ENCODE measurements around the gene ZRANB3.
"Not testable (repeated sequence)": the region's sequence is repeated elsewhere in the genome, so short reads cannot be mapped to it uniquely, and the experiment has no call there.

The ZRANB3 gene

DNA sequence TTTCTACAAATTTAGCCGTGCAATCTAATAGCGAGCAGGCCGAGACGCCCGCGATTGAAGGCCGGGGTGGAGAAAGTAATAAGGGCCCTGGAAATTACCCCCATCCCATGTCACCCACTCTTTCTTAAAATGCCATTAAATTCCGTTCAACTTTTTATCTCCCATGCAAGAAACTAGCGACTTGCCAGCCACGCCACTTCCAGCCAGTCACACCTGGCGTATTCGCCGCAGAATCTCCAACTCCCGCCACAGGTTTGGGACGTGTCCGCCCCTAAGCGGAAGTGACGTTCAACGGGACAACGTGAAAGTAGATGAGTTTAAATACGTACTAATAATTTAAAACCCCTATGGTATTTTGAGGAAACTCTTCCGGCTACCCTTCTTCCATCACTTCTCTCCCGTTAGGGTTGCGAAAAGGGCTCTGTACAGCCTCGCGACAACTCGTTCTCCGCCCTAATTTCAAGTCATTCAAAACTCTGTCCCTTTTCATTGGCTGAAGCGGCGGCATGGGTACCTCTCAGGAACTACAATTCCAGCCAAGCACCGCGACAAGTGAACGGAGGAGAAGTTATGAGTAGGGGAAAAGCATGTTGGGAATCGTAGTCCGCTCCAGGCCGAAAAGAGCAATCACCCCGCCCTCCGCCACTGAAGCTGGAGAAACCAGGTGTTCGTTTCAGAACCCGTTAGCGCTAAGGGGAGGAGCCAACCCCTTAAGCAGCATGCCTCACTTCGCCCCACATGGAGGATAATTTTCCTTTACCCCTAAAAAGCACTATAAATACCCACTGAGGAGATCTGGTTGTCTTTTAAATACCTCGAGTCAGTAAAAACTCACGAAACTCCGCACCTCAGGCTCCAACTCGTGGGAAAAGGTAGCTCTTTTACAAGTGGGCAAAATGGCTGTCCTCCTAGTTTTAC lies at the start of gene ZRANB3:
ZRANB3 (minus strand) TSS at position 906 of the 918 bp plus-strand sequence.
- peak; percentile 97 for DNase-seq

DNA sequence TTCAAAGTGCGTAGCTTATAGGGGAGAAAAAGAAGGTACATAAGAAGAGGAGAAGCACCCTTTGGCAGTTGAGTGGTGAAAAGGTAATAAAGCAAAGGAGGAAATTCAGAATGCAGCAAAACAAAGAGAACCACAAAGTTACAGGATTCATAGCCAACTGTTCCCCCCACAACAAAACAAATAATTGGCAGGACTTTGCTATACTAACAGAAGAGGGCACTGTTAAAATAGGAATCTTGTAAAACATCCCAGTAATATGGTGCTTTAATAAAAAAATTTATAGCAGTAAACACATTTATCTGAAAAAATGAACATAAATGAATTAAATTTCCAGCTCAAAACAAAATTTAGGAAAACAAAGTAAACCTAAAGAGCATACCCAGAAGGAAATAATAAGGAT lies 42.6 kb upstream of the ZRANB3 start:
- no peak for DNase-seq

DNA sequence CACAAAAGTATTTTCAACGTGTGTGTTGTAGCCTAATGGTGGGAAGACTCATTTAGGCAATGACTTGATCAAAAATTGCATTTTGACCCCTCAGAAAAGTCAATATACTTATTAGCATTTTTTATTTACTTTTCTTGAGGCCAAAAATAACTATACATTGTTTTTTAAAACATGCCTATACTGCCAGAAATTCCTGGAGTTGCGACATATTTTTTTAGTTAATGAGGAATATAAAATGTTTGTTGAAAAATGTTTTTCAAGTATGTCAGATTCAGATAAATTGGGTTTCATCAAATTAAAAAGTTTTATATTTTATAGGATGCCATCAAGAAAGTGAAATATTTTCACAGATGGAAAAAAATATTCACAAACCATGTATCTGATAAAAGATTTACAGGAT lies 39.9 kb upstream of the ZRANB3 start:
- no peak for DNase-seq

GRCh38 chr2:135563793-135564192 lies 32.8 kb upstream of the ZRANB3 start:
- DNase-seq: no peak

GRCh38 chr2:135561925-135562324 lies 30.9 kb upstream of the ZRANB3 start:
- DNase-seq: no peak

DNA sequence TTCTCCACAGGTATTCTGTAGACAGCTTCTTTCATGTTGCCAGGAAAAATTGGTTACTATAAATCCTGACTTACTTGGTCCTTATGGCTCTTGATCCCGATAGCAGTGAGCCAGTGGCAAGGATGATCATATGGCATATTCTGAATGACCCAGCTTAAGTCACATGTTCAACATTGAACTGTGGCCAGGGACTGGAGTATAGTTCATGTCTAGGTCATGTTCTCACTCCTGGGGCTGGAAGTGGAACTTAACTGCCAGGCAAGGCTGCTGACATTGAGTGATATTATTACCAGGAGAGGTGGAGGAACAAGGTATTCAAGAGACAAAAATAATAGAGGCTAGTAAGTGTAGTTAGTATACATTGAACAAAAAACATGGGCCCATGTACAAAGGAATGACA lies 26.5 kb upstream of the ZRANB3 start:
- DNase-seq: no peak

DNA sequence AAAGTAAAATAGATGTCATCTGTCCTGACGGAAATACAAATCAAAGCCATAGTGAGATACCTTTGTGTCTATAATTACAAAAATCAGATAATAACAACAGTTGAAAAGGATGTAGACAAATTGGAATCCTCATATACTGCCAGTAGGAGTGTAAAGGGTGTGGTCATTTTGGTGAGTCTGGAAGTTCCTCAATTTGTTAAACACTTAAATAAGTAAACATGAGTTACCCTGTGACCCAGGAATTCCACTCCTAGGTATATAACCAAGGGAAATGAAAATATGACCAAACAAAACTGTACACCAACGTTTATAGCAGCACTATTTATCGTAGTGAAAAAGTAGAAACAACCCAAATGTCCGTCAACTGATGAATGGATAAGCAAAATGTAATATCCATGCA lies 24.3 kb upstream of the ZRANB3 start:
- DNase-seq: no peak

GRCh38 chr2:135552887-135553286 lies 21.9 kb upstream of the ZRANB3 start:
- no peak for DNase-seq

GRCh38 chr2:135551356-135551755 lies 20.3 kb upstream of the ZRANB3 start:
- no peak for DNase-seq

DNA sequence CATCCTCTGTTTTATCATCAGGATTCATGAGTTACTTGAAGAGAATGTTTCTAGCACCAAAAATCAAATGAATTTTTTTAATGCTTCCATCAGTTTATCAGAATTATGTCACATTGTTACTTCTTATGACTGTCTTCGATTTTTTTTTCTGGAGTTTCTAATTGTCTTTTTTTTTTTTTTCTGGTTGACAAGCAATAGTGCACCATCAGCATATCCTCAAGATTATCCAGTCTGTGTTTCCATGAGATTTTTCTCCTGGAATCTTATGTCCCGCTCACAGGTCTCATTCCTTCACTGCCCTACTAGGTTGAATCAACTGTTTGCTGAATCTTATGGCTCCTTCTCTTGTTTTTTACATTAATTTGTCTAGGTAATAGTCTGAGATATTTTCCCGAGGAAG lies 16.3 kb upstream of the ZRANB3 start:
- DNase-seq: no peak

DNA sequence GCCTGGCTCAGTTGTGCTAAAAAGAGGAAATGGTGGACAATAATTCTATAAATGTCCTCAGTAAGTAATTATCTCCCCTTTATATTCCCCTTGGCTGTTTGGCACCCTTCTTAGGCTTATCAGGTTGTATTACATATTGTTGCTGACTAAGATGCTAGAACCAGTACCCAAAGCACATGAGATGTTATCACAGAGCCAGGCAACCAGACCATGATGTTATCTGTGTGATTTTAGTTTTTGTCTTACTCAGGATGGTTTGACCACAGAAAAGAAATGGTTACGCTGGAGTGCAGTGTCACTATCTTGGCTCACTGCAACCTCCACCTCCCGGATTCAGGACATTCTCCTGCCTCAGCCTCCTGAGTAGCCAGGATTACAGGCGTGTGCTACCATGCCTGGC lies 15.4 kb upstream of the ZRANB3 start:
- no peak for DNase-seq

DNA sequence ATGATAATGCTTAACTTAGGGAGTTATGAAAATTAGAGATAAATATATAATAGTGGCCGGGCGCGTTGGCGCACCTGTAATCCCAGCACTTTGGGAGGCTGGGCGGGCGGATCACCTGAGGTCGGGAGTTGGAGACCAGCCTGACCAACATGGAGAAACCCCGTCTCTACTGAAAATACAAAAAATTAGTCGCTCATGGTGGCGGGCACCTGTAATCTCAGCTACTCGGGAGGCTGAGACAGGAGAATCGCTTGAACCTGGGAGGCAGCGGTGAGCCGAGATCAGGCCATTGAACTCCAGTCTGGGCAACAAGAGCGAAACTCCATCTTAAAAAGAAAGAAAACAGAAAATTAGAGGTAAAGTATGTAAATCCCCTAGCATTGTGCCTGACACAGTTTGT lies 2.5 kb upstream of the ZRANB3 start:
- DNase-seq: not testable (repeated sequence)

- no peak for DNase-seq
Observed at GRCh38 chr2:135532581-135532980, 1.6 kb upstream of the ZRANB3 start.

DNA sequence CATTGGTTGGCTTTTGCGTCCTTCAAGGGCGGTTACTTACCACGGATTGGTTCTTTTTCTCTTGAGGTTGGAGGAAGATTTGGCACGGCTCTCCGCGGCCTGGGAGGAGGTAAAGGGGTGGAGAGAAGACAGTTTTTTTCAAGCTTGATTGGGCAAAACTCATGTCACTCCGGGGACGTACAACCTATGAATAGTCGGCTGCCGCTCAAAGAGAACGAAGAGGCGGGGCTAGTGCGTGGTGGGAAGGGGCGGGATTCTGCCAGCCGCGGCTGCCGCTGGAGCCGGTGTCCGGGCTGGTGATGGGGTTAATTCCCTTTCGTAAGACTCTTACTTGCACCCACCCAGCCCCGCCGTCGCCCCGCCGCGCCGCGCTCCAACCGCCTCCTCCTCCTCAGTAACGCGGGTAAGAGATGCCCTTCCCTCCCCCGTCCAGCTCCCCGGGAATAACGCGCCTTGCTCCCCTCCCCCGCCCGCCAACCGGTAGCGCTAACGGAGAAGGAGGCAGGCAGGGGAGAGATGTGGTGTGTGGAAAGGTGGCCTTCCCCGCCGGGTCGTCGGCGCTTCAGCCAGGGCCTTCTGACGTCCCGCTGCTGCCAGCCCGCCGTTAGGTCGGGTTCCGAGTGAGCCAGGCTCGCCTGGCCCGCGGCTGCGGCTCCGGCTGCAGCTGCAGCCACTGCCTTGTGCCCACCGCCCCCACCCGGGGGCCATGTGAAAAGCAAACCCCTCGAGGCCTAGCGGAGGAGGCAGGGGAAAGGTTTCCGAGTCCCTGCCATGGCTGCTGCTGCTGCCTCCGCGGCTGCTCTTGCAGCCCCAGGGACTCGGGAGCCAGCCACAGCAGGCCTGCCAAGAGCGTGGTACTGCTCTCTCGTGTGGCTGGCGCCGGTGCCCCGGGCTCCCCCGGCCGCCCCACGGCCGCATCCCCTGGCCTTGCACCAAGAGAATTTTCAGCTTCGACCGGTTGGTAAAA lies 496 bp upstream of the ZRANB3 start, which contains the start of gene R3HDM1:
R3HDM1 (plus strand) TSS at position 254 of the 967 bp plus-strand sequence. CDS start 73,362 bp downstream, outside the sequence.
- DNase-seq: peak; percentile 99

- no peak for DNase-seq
Observed at GRCh38 chr2:135528006-135528405, 3.0 kb downstream of the ZRANB3 start.

- no peak for DNase-seq
Observed at GRCh38 chr2:135525786-135526185, 5.2 kb downstream of the ZRANB3 start.

GRCh38 chr2:135512099-135512498 lies 18.9 kb downstream of the ZRANB3 start:
- DNase-seq: no peak

GRCh38 chr2:135510577-135510976 lies 20.4 kb downstream of the ZRANB3 start:
- no peak for DNase-seq

DNA sequence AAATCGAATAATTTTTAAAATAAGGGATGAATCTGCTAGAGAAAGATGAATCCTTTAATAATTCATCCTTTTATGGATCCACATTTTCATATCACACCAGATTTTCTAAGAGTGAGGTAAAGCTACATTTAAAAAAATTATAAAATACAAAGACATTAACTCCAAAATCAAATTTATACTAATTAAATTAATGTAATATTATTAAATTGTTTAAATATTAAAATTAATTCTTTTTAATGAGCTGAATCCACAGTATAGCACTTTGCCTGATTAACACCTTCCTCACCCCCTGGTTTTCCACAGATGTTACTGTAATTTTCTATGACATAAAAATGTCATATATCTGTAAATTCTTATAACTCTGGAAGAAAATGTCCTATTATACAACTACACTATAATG lies 26.2 kb downstream of the ZRANB3 start:
- no peak for DNase-seq

DNA sequence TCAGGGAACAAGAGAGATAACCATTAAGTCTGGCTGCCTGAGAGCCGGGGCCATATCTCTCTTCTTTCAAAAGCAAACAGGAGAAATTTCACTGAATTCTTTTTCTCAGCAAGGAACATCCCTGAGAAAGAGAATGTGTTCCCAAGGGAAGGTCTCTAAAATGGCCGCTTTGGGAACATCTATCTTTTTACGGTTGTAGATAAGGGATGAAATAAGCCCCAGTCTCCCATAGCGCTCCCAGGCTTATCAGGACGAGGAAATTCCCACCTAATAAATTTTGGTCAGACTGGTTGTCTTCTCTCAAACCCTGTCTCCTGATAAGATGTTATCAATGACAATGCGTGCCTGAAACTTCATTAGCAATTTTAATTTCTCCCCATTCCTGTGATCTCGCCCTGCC lies 32.4 kb downstream of the ZRANB3 start:
- DNase-seq: not testable (repeated sequence)

DNA sequence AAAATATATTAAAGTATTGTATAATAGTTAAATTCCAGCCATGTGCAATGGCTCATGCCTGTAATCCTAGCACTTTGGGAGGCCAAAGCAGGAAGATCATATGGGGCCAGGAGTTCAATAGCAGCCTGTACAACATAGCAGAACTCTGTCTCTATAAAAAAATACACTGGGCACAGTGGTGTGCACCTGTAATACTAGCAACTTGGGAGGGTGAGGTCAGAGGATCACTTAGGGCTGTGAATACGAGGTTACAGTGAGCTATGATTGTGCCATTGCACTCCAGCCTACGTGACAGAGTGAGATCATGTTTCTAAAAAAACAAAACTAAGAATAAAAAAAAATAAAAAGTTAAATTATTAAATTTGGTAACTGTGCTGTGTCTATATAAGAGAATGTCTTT lies 36.1 kb downstream of the ZRANB3 start:
- no peak for DNase-seq

DNA sequence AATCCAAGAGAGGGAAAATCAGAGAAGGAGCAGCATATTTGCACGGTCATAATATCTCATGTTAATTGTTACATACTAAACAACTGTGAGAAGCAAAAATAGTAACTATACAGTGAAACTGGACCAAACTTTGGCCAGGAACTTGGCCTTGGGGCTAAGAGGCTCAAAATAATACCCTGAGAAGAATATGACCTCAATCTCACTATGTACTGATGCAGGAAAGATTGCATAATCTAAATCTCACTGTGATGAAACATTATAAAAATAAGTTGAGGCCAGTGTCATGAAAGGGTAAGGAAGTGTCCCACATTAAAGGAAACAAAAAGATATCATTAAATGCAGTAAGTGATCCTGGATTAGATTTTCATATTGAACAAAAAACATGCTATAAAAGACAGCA lies 36.5 kb downstream of the ZRANB3 start:
- no peak for DNase-seq

DNA sequence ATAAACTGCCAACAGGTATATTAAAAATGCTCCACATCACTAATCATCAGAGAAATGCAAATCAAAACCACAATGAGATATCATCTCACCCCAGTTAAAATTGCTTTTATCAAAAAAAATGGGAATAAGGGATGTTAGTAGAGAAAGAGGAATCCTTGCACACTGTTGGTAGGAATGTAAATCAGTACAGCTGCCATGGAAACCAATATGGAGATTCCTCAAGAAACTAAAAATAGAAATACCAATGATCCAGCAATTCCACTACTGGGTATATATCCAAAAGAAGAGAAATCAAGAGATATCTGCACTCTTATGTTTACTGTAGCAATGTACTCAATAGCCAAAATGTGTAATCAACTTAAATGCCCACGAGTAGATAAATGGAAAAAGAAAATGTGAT lies 40.6 kb downstream of the ZRANB3 start:
- DNase-seq: no peak

DNA sequence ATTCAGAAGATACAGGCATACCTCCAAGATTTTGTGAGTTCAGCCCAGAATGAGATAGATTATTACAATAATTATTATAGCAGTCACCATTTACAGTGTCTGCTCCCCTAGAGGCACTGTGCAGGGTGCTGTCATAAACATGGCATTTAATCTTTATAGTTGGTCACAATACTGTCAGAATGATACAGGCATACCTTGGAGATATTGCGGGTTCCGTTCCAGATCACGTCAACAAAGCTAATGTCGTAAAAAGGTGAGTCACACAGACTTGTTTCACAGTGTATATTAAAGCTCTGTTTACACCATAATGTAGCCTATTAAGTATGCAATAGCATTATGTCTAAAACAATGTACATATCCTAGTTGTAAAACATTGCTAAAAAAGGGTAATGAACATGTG lies 45.6 kb downstream of the ZRANB3 start:
- DNase-seq: no peak

Data from GF-D8 (cell line).